Hematopoietic multipotent progenitor cell (in vitro differentiated cells): ENCODE results near the gene GJA5. TPM values are rescaled to one million over a fixed set of nuclear protein-coding genes. Genes with fewer than 3 reads are reported as not detected.

Experiments used
- DNase-seq, 3 donors: peaks; one replicate each; pipeline ENCODE4 v3.0.0-alpha.2; 2011 to 2015; ENCODE audit warnings: low read depth in 2 of 3, low spot score in 2 of 3
- total RNA-seq: library from RNA; depleted of rRNA; stranded (reverse); fragments of >200 nt; gene quantifications from one replicate; pipeline ENCODE4 v1.2.3, GENCODE V29; 2012

The GJA5 gene
- not detected for total RNA-seq

DNA sequence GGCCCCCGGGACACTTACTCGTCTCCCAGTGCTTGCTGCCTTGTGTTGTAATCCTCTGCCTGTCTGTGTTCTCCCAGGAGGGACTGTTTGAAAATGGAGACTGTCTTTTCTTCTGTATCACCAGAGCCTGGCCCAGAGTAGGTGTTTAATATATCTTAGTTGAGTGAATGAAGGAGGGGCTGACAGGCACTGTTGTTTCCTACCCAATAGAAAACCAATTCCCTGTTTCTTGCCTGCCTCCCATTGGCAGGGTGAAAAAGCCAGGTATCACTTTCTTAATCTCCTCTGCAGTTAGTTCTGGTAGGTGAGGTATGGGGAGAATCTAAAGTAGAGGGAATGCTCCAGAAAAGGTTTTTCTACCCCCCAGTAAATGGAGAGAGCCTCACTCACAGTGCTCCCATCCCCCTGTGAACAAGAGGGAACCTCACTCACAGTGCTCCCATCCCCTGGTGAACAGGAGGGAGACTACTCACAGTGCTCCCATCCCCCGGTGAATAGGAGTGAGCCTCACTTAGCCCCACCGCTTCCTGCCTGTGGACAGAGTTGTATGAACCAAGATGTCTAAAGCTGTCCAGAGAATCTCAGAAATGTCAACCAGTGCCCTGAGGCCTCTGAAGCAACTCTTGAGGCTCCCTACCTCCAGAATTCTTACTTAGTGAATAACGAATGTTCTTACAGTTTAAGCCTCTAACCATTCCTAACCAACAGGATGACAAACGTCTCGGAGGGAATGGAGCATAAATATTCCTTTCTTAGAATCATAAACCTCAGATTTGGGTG, at the start of gene GJA5:
Gene GJA5 (minus strand): TSS at position 122 of the 780 bp plus-strand sequence. CDS start 1,364 bp downstream, outside the sequence.
- no peak for DNase-seq

DNA sequence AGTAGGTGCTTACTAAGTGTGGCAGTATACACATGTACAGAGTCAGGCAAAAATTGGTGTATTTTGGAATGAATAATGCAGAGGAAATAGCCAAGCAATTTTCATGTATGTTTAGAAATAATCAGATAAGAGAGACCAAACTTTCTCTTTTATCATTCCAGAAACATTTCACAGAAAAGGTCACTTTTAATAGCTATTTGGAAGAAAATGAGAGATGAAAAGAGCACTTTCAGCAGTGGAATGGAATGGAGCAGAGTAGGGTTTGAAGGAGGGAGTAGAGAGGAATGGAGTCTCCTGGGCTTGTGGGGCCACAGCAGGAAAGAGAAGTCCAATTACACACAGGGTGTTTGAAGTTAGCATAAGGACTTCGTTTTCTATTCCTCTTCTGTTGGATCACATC, 48.8 kb upstream of the GJA5 start:
- no peak for DNase-seq

GRCh38 chr1:147808025-147808424, 47.6 kb upstream of the GJA5 start:
- DNase-seq = no peak

- DNase-seq = no peak
Measured at GRCh38 chr1:147807405-147807804, 47.0 kb upstream of the GJA5 start.

DNA sequence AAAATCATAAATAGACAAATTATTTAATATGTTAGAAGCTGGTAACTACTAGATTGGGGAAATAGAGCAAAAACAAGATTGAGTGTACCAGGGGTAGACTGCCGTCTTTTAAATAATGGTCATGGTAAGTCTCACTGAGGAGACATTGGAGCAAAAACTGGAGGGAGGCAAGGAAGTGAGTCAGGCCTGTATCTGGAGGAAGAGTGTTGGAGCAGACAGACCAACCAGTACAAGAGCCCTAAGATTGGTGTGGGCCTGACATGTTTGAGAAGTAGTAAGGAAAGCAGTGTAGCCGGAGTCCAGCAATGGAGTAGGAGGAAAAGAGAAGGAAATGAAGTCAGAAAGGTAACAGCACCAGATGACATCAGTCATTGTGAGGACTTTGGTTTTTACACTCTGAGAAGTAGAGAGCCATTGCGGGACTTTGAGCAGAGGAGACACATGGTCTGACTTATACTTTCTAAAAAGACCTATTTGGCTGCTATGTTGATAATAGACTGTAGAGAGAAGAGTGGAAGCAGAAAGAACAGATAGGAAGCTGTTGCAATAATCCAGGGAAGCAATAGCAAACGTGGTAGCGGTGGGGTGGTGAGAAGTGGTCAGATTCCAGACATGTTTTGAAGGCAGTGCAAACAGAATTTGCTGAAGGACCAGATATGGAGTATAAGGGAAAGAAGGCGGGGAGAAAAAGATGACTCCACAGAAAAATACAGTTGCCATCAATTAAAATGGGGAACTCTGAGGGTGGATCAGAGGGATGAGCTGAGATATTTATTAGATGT, 44.7 kb upstream of the GJA5 start:
- DNase-seq = no peak

- DNase-seq = no peak
Measured at GRCh38 chr1:147800804-147801203, 40.4 kb upstream of the GJA5 start.

GRCh38 chr1:147798731-147799130, 38.3 kb upstream of the GJA5 start:
- DNase-seq = no peak

DNA sequence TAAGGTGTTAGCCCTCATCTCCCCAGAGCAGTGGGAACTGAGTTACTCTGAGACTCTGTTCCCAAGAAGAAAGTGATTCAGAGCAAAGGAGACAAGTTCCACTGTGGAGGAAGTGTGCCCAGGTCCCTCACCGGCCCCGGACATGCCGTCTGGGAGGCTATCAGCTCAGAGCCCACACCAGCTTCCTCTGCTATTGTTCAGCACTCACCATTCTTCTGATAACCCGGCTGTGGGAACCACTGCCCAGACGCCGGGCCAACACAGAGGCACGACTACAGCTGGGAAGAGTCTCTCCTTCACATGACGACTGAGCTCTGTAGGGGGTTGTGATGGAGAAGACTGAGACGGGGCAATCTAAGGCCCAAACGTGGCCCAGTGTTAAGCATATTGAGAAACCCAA, 34.2 kb upstream of the GJA5 start:
- DNase-seq = no peak

DNA sequence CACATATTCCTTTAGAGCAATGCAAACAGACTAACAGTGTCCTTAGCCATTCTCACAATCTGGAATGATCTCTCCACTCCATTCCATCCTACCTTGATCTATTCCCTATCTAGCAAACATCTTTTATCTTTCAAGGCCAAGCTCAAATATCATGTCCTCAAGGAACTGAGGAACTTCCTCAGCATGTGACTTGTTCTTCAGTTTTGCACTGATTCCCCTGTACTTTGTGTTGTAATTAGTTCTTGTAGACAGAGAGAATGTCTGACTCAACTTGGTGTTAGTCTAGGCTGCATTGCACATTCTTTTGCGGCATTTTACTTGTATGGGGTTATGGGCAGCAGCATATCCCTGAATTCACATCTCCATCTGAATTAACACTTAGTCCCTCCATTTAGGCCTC, 31.5 kb upstream of the GJA5 start:
- DNase-seq = no peak

DNA sequence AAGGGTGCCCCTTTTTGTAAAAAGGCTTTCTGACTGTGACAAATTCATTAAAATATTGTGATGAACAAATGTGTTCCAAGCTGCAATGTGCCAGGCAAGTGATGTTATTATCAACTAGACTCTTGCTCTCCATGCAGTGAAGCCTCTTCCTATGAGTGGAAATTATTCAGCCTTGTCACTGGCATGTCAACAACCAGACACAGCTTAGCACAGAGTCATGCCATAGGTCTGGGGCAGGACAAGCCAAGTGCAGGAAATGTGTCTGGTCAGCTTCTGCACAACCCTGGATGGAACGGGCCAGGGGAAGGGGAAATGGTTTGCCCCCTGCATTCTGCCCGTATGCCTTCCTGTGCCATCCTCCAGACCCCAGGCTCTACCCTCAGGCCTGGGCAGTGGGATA, 27.4 kb upstream of the GJA5 start:
- DNase-seq = no peak

DNA sequence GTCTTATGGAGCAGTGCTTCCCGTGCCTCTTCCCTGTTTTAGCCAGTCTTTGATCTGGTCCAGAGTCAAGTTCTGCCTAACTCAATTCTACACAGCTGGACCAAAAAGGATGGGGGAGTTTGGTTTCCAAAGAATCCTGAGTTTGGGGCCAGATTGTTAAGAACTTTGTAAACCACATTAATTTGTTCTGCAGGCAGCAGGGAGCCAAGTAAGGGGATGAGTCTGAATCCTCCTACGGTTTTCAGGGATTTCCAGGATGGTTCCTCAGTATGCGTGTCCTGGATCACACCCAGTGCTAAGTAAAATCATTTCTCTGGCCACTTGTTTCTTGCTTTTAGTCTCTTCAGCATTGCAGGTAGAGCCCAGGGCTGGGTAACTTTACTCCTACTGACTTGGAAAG, 26.1 kb upstream of the GJA5 start:
- DNase-seq = no peak

- DNase-seq = no peak
Measured at GRCh38 chr1:147785794-147786506, 25.5 kb upstream of the GJA5 start.

- no peak for DNase-seq
Measured at GRCh38 chr1:147784941-147785340, 24.5 kb upstream of the GJA5 start.

DNA sequence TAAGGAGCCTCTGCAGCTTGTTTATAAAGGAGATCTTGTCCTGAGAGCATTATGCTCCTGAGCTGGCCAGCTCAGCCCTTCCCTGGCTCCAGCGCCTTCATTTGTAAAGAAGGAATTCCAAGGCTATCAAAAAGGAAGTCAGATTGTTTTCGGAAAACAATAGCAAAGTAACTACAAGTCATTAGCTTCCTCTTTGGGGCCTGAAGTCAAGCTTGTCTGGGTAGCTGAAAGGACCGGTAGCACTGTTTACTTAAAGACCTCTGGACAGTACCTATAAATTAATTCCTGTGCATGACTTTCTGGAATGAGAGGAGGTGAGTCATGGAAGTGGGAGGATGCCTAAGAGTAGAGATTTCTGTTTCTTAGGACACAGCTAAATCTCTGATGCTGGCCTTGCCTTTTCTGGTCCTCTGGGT, 20.7 kb upstream of the GJA5 start:
- DNase-seq = no peak

DNA sequence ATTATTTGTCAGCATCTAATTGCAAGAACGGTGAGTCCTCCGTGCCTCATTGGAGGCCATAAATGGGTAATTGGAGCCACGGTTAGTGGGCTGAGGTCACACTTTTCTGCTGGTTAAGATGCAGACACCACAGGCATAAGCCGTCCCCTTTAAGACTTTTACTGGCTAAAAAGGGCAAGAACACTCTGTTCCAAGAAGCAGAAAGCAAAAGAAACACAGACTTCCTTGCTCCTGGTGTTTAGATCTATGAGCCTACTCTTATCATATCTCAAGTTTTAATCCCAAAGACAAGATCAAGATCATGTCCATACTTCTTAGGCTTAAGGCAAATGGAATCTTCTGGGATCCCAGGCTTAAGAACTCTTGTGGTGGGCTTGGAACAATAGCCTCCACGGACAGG, 17.3 kb upstream of the GJA5 start:
- no peak for DNase-seq

DNA sequence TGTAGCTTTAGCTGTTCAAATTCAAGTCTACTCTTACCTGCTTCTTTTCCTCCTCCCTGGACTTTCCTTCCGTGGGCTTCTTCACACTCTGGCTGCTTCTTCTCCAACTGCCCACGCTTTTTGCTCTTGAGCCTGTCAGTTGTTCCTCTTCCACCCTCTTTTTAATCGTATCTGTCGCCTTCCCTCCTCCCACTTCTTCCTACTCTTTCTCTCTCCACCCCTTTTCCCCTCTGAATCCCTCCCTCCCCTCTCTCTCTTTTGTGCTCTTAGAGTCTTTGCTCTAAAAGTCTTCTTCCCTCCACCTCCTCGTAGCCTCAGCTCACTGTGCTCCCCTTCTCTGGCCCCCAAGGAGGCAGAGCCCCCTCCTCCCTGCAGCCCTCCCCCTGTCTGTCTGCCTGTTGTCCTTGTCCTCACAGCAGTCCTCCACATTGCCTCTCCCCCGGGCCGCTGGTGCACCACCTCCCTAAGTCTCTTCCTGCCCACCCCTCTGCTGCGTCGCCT, 12.9 kb upstream of the GJA5 start:
- DNase-seq = no peak

DNA sequence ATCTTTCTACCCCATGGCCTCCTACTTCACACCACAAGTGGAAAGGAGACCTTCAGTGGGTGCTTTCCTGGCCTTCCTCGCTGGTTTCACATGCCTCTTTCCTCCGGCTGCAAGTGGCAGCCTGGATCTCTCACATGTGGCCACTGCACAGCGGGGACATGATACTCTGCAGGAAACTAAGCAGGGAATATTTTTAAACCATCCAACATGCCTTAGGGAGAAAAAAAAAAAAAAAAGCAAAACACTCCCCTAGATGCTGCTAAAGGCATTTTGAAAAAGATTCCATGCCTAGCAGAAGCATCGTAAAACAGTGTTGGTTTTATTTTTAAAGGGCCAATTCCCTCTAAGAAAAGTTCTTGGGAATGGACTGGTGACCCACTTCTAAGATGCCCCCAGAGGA, 12.2 kb upstream of the GJA5 start:
- DNase-seq = no peak

DNA sequence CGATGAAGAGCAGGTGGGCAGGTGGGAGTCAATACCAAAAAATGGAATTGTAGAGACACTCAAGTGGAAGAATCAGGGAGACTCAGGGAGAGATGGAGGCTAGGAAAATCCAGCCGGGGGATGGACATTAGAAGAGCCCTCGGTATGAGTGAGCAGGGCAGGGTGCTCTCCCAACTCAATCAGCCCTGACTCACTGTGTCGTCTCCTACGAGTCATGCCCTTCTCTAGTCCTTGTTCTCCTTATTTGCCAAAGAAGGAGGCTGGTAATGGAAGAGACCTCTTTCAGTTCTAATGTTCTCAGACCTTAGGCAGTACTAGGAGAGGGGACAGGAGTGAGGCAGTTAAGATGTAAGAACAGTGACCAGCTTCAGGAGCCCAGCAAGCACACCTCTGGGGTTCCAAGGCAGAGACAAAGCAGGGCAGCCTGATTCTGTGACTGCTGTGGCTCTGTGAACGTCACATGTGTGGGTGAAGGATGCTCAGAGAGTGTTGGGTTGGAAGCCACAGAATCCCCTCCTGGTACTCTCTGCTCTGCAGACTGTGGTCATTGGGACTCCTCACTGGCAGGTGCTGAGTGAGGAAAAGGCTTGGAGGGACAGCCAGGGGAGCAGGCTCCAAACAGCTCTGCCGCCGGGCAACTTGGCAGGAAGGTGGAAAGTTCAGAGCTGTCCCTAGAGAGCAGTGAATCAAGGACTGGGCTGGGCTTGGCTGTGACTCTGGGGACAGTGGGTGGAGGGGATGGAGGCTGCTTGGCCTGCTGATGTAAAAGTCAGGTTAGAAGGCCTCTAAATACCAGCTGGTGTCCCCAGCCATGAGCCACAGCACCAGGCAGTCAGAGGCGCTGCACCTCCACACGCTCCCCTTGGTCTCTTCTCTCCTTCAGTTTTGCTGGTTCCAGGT, 11.1 kb upstream of the GJA5 start:
- no peak for DNase-seq

- no peak for DNase-seq
Measured at GRCh38 chr1:147769106-147769505, 8.7 kb upstream of the GJA5 start.

GRCh38 chr1:147768582-147768981, 8.2 kb upstream of the GJA5 start:
- no peak for DNase-seq
